WTC11 (cell line): Measurements from ENCODE around the gene PHKA2. TPM values are rescaled to one million over a fixed set of nuclear protein-coding genes. Genes with fewer than 3 reads are reported as not detected.

Source experiments
- ATAC-seq: fragments of 200-7000 bp; cut with Tn5 transposase; 2 replicates; pipeline ENCODE4 v1.10.0; 2021; ENCODE audit warnings: mild to moderate bottlenecking, moderate library complexity
- CTCF ChIA-PET: fragments of 300-600 bp; sonication (Branson Sonifier 250); formaldehyde crosslinking; loops from one replicate; lab custom pipeline; 2021; ENCODE audit warnings: antibody characterized with exemption; lab: Charles Lee
- POLR2A ChIA-PET: fragments of 350-600 bp; sonication (Branson Sonifier 250); formaldehyde crosslinking; loops from one replicate; lab custom pipeline; 2021; ENCODE audit warnings: antibody characterized with exemption; lab: Charles Lee
- DNase-seq: peaks from one replicate; pipeline ENCODE4 v3.0.0; 2021; ENCODE audit warnings: low spot score
- H3K27ac Mint-ChIP-seq: 2 replicates; pipeline ENCODE4 v1.8.0; 2021; ENCODE audit warnings: mixed read lengths
- H3K27me3 Mint-ChIP-seq: 2 replicates; pipeline ENCODE4 v1.8.0; 2021; ENCODE audit warnings: low read depth, mild to moderate bottlenecking, moderate library complexity, mixed read lengths
- H3K36me3 Mint-ChIP-seq: 2 replicates; pipeline ENCODE4 v1.8.0; 2021; ENCODE audit warnings: mixed read lengths
- H3K4me1 Mint-ChIP-seq: 2 replicates; pipeline ENCODE4 v1.8.0; 2022; ENCODE audit warnings: mixed read lengths
- H3K4me3 Mint-ChIP-seq: 2 replicates; pipeline ENCODE4 v1.8.0; 2021; ENCODE audit warnings: mild to moderate bottlenecking, moderate library complexity, mixed read lengths
- H3K9me3 Mint-ChIP-seq: 2 replicates; pipeline ENCODE4 v1.8.0; 2021; ENCODE audit warnings: mixed read lengths
- EMX1 ChIP-seq: fragments of 250-450 bp; sonication (Bioruptor Pico); IDR thresholded peaks from 2 replicates; pipeline ENCODE4 v1.8.0; 2021; ENCODE audit warnings: mild to moderate bottlenecking
- ESRRA ChIP-seq: sonication (generic); formaldehyde crosslinking; IDR thresholded peaks from 2 replicates; pipeline ENCODE4 v1.8.1; 2022; ENCODE audit warnings: mild to moderate bottlenecking, missing genetic modification reagents, borderline replicate concordance
- ETV6 ChIP-seq: sonication (generic); formaldehyde crosslinking; IDR thresholded peaks from 2 replicates; pipeline ENCODE4 v1.8.1; 2022; ENCODE audit warnings: mild to moderate bottlenecking, missing genetic modification reagents
- FOXK1 ChIP-seq: sonication (generic); formaldehyde crosslinking; IDR thresholded peaks from 2 replicates; pipeline ENCODE4 v1.8.0; 2022; ENCODE audit warnings: mild to moderate bottlenecking, moderate library complexity, missing genetic modification reagents
- HMGA2 ChIP-seq: fragments of 250-450 bp; sonication (Bioruptor Pico); IDR thresholded peaks from 2 replicates; pipeline ENCODE4 v1.4.0; 2021; ENCODE audit warnings: mild to moderate bottlenecking, moderate library complexity
- JUN ChIP-seq: sonication (generic); formaldehyde crosslinking; IDR thresholded peaks from 2 replicates; pipeline ENCODE4 v1.8.0; 2023; ENCODE audit warnings: mild to moderate bottlenecking, missing genetic modification reagents
- KAT7 ChIP-seq: sonication (generic); formaldehyde crosslinking; IDR thresholded peaks from 2 replicates; pipeline ENCODE4 v1.8.1; 2023; ENCODE audit warnings: missing genetic modification reagents, mild to moderate bottlenecking, borderline replicate concordance
- MXD4 ChIP-seq: fragments of 250-450 bp; sonication (Bioruptor Pico); IDR thresholded peaks from 2 replicates; pipeline ENCODE4 v1.8.0; 2021; ENCODE audit warnings: mild to moderate bottlenecking, moderate library complexity, borderline replicate concordance
- NFYB ChIP-seq: sonication (generic); formaldehyde crosslinking; conservative IDR thresholded peaks from 2 replicates; pipeline ENCODE4 v1.8.0; 2022; ENCODE audit warnings: low read depth, missing genetic modification reagents
- SMAD4 ChIP-seq: sonication (generic); formaldehyde crosslinking; IDR thresholded peaks from 2 replicates; pipeline ENCODE4 v1.8.0; 2022; ENCODE audit warnings: mild to moderate bottlenecking, missing genetic modification reagents
- ZNF138 ChIP-seq: sonication (generic); formaldehyde crosslinking; conservative IDR thresholded peaks from 2 replicates; pipeline ENCODE4 v1.8.1; 2022; ENCODE audit warnings: mild to moderate bottlenecking, moderate library complexity, missing genetic modification reagents
- ZNF219 ChIP-seq: sonication (generic); formaldehyde crosslinking; IDR thresholded peaks from 2 replicates; pipeline ENCODE4 v1.8.0; 2023; ENCODE audit warnings: missing genetic modification reagents, mild to moderate bottlenecking, borderline replicate concordance
- ZNF263 ChIP-seq: sonication (generic); formaldehyde crosslinking; IDR thresholded peaks from 2 replicates; pipeline ENCODE4 v1.8.1; 2022; ENCODE audit warnings: low read depth, mild to moderate bottlenecking, moderate library complexity, missing genetic modification reagents
- ZNF317 ChIP-seq: sonication (generic); formaldehyde crosslinking; IDR thresholded peaks from 2 replicates; pipeline ENCODE4 v1.8.1; 2023; ENCODE audit warnings: low read depth, mild to moderate bottlenecking, moderate library complexity, missing genetic modification reagents, borderline replicate concordance
- ZNF423 ChIP-seq: fragments of 250-450 bp; sonication (Bioruptor Pico); IDR thresholded peaks from 2 replicates; pipeline ENCODE4 v2.1.2; 2022; ENCODE audit warnings: mild to moderate bottlenecking, moderate library complexity
- ZNF671 ChIP-seq: fragments of 250-450 bp; sonication (Bioruptor Pico); IDR thresholded peaks from 2 replicates; pipeline ENCODE4 v1.8.0; 2021; ENCODE audit warnings: mild to moderate bottlenecking
- total RNA-seq: library from RNA; stranded (reverse); gene quantifications from 3 replicates; pipeline ENCODE4 v1.2.3, GENCODE V29; 2021
- TF ChIP-seq, protein P1 (sequence below): sonication (generic); formaldehyde crosslinking; IDR thresholded peaks from 2 replicates; pipeline ENCODE4 v1.8.1; 2022; ENCODE audit warnings: mild to moderate bottlenecking, moderate library complexity, missing genetic modification reagents
- TF ChIP-seq, protein P2 (sequence below): sonication (generic); formaldehyde crosslinking; IDR thresholded peaks from 2 replicates; pipeline ENCODE4 v1.8.1; 2023; ENCODE audit warnings: mild to moderate bottlenecking, missing genetic modification reagents, moderate library complexity
- TF ChIP-seq, protein P3 (sequence below): sonication (generic); formaldehyde crosslinking; IDR thresholded peaks from 2 replicates; pipeline ENCODE4 v1.8.1; 2023; ENCODE audit warnings: mild to moderate bottlenecking, missing genetic modification reagents
- TF ChIP-seq, protein P4 (sequence below): fragments of 250-450 bp; sonication (Bioruptor Pico); IDR thresholded peaks from 2 replicates; pipeline ENCODE4 v1.9.0; 2021; ENCODE audit warnings: mild to moderate bottlenecking
- TF ChIP-seq, protein P5 (sequence below): sonication (generic); formaldehyde crosslinking; IDR thresholded peaks from 2 replicates; pipeline ENCODE4 v1.8.0; 2022; ENCODE audit warnings: mild to moderate bottlenecking, missing genetic modification reagents

The PHKA2 gene
- total RNA-seq, 1 experiment from 2014 or later, result 23.8 TPM

DNA sequence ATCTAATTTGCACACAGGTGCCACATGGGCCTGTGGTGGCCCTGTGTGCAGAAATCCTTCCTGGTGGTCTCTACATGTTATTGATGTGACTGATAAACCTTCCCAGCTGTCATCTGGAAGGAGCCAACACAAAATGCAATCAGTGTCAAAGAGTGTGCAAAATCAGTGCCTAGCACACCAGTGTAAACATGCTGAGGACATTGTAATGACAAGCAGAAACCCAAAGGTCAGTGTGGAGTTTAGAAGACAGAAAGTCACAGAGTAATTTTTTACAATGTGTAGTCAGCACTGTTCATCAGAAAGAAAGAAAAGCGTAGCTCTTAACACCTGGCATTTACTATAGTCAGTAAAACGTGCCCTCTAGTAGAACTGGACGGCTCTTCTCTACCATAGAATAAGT, 50.3 kb downstream of the PHKA2 start:
- CTCF ChIA-PET, result interaction anchor here (1.1 kb wide), 1 partner anchor 400 kb away, joined by 5 read pairs; no protein-coding TSS in a partner anchor
- DNase-seq (no peak), ATAC-seq (no peak)
- Mint-ChIP-seq H3K9me3 (no peaks in the 10 kb centered on the region), H3K4me3 (no peak overlapping the region), H3K27me3 (no peaks in the 10 kb centered on the region), H3K27ac (no peak overlapping the region), H3K4me1 (peaks cover 11% of the 10 kb centered on the region), H3K36me3 (peaks cover 6% of the 10 kb centered on the region)
- TF ChIP-seq, protein P1, sequence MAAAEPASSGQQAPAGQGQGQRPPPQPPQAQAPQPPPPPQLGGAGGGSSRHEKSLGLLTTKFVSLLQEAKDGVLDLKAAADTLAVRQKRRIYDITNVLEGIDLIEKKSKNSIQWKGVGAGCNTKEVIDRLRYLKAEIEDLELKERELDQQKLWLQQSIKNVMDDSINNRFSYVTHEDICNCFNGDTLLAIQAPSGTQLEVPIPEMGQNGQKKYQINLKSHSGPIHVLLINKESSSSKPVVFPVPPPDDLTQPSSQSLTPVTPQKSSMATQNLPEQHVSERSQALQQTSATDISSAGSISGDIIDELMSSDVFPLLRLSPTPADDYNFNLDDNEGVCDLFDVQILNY, result no peak
- TF ChIP-seq, protein P2, sequence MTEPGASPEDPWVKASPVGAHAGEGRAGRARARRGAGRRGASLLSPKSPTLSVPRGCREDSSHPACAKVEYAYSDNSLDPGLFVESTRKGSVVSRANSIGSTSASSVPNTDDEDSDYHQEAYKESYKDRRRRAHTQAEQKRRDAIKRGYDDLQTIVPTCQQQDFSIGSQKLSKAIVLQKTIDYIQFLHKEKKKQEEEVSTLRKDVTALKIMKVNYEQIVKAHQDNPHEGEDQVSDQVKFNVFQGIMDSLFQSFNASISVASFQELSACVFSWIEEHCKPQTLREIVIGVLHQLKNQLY (CRISPR knock-in tag), result no peak
- TF ChIP-seq ZNF138 (CRISPR knock-in tag), result no peak
- TF ChIP-seq ZNF317 (CRISPR knock-in tag), result no peak
- TF ChIP-seq JUN (CRISPR knock-in tag), result no peak
- TF ChIP-seq ESRRA, result no peak
- TF ChIP-seq, protein P3, sequence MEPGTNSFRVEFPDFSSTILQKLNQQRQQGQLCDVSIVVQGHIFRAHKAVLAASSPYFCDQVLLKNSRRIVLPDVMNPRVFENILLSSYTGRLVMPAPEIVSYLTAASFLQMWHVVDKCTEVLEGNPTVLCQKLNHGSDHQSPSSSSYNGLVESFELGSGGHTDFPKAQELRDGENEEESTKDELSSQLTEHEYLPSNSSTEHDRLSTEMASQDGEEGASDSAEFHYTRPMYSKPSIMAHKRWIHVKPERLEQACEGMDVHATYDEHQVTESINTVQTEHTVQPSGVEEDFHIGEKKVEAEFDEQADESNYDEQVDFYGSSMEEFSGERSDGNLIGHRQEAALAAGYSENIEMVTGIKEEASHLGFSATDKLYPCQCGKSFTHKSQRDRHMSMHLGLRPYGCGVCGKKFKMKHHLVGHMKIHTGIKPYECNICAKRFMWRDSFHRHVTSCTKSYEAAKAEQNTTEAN (CRISPR knock-in tag), result no peak
- TF ChIP-seq NFYB, result no peak
- TF ChIP-seq ZNF263 (CRISPR knock-in tag), result no peak
- no peak for TF ChIP-seq SMAD4
- TF ChIP-seq, protein P4, sequence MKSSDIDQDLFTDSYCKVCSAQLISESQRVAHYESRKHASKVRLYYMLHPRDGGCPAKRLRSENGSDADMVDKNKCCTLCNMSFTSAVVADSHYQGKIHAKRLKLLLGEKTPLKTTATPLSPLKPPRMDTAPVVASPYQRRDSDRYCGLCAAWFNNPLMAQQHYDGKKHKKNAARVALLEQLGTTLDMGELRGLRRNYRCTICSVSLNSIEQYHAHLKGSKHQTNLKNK, result no peak
- no peak for TF ChIP-seq FOXK1
- TF ChIP-seq, protein P5, sequence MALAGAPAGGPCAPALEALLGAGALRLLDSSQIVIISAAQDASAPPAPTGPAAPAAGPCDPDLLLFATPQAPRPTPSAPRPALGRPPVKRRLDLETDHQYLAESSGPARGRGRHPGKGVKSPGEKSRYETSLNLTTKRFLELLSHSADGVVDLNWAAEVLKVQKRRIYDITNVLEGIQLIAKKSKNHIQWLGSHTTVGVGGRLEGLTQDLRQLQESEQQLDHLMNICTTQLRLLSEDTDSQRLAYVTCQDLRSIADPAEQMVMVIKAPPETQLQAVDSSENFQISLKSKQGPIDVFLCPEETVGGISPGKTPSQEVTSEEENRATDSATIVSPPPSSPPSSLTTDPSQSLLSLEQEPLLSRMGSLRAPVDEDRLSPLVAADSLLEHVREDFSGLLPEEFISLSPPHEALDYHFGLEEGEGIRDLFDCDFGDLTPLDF (CRISPR knock-in tag), result no peak
- no peak for TF ChIP-seq HMGA2
- POLR2A ChIA-PET, result no interaction called here

DNA sequence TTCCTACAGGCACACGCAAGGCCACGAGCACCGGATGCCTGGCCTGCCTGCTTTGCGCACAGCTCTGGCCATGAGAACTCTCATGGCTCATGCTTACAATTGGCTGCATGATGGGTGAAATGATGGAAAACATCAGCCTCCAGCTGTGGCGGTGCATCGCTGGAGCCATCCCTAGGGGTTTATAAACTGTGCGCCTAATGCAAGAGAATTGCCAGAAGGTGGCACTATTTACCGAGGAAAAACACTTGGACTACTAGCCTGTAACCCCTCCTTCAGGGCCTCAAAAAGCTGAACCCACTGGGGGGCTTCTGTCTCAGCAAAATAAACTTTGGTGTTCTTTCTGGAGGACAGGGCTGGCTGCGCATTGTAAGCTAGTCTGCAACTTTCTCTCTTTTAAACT, 51.9 kb downstream of the PHKA2 start:
- no peak for TF ChIP-seq ZNF219
- no peak for TF ChIP-seq MXD4 (CRISPR knock-in tag)
- TF ChIP-seq EMX1, result no peak
- TF ChIP-seq ZNF423, result no peak
- no peak for TF ChIP-seq KAT7 (CRISPR knock-in tag)
- TF ChIP-seq ZNF671 (CRISPR knock-in tag), result no peak
- TF ChIP-seq FOXK1, result no peak
- TF ChIP-seq HMGA2, result no peak
- TF ChIP-seq ETV6 (CRISPR knock-in tag), result no peak
- TF ChIP-seq, protein P4, result no peak
- TF ChIP-seq, all 79 proteins: peak for 0
- Mint-ChIP-seq H3K27ac (no peak overlapping the region), H3K36me3 (no peaks in the 10 kb centered on the region; the same call in 1 of the 2 replicates), H3K9me3 (no peaks in the 10 kb centered on the region), H3K27me3 (no peaks in the 10 kb centered on the region), H3K4me3 (no peak overlapping the region), H3K4me1 (peaks cover under 1% of the 10 kb centered on the region; the same call in 1 of the 2 replicates)
- ChIA-PET CTCF (interaction anchor here (0.6 to 1.3 kb wide), 5 partner anchors 11 to 401 kb away, joined by 3 to 13 read pairs (median 6); no protein-coding TSS in a partner anchor), POLR2A (no interaction called here)
- DNase-seq (peak; percentile 15), ATAC-seq (peak; percentile 61)
